ENCODE measurements around the gene ZNF81.

DNA sequence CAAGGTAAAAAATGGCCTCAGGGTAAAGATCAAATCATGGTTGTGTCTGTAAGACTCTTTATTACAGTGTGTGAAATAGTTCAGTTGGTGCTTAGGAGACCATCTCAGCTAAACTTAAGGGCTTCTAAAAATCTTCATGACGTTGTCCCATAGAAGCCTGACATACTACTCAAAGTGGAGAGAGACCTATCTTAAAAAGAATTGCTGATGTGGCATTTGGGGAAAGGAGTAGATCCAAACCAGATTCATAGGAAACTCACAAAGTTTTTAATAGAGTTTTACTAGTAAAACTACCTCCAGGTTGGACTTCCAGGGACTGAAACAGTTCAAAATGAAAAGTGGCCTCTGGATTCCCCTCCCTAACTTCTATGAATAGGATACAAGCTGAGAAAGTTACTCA lies 81.6 kb downstream of the ZNF81 start:
- TF ChIP-seq POLR2A (IDR thresholded peaks at IDR 0.05), result no peak
- TF ChIP-seq, protein P1, sequence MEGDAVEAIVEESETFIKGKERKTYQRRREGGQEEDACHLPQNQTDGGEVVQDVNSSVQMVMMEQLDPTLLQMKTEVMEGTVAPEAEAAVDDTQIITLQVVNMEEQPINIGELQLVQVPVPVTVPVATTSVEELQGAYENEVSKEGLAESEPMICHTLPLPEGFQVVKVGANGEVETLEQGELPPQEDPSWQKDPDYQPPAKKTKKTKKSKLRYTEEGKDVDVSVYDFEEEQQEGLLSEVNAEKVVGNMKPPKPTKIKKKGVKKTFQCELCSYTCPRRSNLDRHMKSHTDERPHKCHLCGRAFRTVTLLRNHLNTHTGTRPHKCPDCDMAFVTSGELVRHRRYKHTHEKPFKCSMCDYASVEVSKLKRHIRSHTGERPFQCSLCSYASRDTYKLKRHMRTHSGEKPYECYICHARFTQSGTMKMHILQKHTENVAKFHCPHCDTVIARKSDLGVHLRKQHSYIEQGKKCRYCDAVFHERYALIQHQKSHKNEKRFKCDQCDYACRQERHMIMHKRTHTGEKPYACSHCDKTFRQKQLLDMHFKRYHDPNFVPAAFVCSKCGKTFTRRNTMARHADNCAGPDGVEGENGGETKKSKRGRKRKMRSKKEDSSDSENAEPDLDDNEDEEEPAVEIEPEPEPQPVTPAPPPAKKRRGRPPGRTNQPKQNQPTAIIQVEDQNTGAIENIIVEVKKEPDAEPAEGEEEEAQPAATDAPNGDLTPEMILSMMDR (IDR thresholded peaks at IDR 0.05), result no peak
- TF ChIP-seq POLR2AphosphoS5 (IDR thresholded peaks at IDR 0.05), result no peak

All from prostate gland (tissue), 2 donors.